GM19193 (cell line): ENCODE data around the gene L3MBTL4.

ENCODE experiments used
- POLR2A ChIP-seq: IDR thresholded peaks from 4 replicates; pipeline ENCODE4 v1.6.1; 2011; ENCODE audit not compliant: insufficient read depth, insufficient read length; ENCODE audit errors: extremely low read depth

The L3MBTL4 gene

GRCh38 chr18:6158958-6159357 lies 255.8 kb downstream of the L3MBTL4 start:
- TF ChIP-seq POLR2A = no peak

DNA sequence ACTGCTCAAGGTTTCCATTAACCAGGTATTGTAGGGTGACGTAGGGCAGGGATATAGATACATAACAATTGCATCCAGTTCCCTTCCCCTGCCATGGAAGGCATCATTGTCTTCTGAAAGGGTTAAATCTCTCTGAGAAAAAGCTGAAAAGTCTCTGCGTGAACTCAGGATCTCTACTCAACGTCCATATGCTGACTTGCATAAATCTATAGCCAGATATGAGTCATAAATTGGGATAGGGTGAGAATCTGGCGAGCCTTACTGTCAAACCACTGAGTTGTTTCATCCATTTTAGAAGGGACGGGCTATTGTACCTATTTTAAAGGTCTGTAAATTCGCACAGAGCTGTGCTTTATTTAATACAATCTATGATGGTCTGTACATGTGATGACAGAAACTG lies 258.3 kb downstream of the L3MBTL4 start:
- no peak for TF ChIP-seq POLR2A

GRCh38 chr18:6155707-6156106 lies 259.0 kb downstream of the L3MBTL4 start:
- no peak for TF ChIP-seq POLR2A

DNA sequence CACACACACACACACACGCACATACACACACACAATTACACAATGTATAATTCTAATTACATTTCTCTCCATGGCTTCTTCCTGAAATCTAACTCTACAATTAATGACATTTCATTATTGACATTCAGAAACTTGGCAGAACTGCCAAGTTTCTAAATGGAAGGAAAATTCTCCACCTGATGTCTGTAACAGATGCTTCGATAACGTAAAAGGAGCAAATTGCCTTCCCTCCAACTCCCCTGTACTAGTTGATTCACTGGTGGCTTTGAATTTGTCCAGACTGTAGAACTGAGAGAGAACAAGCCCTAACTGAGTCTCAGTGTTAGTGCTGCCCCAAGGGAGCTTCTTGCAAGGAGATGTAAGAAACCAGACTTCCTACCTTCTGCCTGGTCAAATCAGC lies 264.3 kb downstream of the L3MBTL4 start:
- TF ChIP-seq POLR2A = no peak

DNA sequence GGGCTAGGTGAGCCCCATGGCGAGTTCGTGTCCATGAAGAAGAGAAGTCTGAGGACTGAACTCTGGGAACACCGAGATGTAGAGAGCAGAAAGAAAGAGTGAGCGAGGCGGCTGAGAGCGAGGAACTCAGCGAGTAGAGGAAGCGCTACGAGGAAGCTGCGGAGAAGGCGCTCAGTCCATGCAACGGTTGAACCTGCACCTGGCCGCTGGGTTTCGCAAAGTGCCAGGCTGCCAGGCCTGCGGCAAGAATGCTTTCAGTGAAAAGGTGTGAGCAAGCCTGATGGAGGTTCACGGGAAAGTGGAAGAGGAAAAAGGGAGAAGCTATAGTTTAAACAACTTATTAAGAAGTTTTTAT lies 268.4 kb downstream of the L3MBTL4 start:
- TF ChIP-seq POLR2A = no peak

DNA sequence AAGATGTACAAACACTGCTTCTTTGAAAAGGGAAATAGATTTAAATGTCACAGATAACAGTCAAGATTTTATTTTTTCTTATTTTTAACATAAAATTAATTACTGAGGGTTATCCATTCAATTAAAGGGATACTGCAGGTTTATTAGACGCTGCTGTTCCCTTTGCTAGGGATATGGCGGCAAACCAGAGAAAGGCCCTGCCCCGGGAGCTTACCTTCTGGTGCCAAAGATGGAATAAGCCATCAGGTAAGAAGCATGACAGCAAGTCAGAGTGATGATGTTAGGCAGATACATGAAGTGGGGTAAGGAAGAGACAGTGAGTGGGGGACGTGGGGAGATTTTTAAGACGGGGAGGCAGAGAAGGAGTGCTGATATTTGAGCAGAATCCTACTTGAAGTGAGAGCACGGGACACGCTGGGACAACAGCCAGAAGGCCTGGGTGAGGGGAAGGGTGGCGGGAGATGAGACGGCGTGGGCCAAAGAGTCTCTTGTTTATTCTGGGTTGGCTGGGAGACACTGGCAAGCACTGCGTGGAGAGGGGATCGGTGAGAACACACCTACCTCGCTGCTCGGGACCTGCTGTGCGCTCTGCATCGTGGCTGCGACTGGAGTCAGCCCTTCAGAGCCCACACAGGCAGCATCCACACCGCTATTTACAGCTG lies 268.9 kb downstream of the L3MBTL4 start:
- TF ChIP-seq POLR2A = no peak

- TF ChIP-seq POLR2A = no peak
Measured at GRCh38 chr18:6139007-6139406, 275.7 kb downstream of the L3MBTL4 start.

- TF ChIP-seq POLR2A = no peak
Measured at GRCh38 chr18:6132751-6133368, 281.9 kb downstream of the L3MBTL4 start.

- no peak for TF ChIP-seq POLR2A
Measured at GRCh38 chr18:6120820-6121279, 293.9 kb downstream of the L3MBTL4 start.

GRCh38 chr18:6119761-6120160 lies 294.9 kb downstream of the L3MBTL4 start:
- TF ChIP-seq POLR2A = no peak

DNA sequence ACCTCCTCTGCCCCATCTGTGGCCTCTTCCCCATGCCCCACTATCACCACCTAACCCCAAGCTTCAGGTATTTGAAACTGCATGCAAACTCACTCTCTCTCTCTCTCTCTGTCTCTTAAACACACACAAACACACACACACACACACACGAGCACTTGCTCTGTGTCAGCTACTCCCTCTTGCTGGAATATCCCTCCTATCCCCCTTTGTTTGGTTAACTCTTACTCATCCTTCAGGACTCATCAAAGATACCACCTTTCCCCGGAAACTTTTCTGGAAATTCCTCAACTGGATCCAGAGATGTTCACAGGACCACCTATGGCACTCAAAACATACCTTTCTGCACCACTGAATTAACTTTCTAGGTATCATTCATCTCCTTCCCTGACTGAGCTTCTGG lies 296.6 kb downstream of the L3MBTL4 start:
- TF ChIP-seq POLR2A = no peak

- TF ChIP-seq POLR2A = no peak
Measured at GRCh38 chr18:6115710-6116109, 299.0 kb downstream of the L3MBTL4 start.

DNA sequence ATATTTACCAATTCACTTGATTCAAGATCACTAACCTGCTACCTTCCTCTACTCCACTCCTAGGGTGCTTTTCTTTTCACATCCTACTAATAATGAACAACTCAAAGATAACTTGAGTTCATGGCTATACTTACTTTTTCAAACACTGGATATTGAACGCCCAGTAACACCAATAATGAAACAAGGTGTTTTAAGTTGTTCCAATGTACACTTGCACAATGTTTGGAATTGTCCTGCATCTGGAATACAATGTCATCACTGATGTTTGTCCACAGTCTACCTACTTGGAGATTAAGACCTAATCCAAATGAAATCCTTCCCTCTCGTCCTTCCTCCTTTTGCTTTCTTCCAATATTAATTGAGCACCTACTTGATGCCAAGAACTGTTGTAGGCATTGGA lies 301.1 kb downstream of the L3MBTL4 start:
- no peak for TF ChIP-seq POLR2A

DNA sequence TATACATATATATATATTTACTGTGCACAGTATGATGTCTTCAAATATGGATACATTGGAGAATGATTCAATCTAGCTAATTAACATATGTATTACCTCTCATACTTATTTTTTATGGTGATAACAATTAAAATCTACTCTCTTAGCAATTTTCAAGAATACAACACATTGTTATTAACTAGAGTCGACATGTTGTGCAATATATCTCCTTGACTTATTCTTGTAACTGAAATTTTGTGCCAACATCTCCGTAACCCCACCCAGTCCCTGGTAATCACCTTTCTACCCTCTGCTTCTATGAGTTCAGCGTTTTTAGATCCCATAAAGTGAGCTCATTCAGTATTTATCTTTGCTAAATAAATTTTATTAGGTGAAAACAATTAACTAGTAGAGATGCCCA lies 303.0 kb downstream of the L3MBTL4 start:
- TF ChIP-seq POLR2A = no peak

DNA sequence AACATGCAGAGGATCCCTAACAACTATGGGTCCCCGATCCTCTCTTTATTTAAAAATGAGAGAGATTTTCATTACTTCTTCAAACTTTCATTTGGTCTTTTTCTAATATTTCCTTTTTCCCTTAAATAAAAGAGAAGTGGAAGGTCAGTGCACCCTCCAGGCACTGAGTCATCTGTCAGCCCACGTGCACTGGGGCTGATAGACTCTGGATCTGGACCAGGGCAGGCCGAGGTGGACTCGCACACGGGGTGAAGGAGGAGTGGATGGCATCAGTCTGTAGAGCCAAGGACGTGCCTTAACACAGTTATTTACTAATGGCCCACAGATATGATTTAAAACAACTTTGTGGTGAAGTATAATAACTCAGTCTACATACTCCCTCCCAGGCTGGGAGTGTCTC lies 305.0 kb downstream of the L3MBTL4 start:
- TF ChIP-seq POLR2A = no peak

- no peak for TF ChIP-seq POLR2A
Measured at GRCh38 chr18:6107794-6108193, 306.9 kb downstream of the L3MBTL4 start.
